IgD-negative memory B cell (primary cell): ENCODE data around the gene CYP1A1. TPM values are rescaled to one million over a fixed set of nuclear protein-coding genes. Genes with fewer than 3 reads are reported as not detected.

Experiments used
- H3K27ac Mint-ChIP-seq, 3 donors: one replicate each; pipeline ENCODE4 v1.8.0; 2020 to 2022; ENCODE audit warnings: mild to moderate bottlenecking in 3 of 3, mixed read lengths in 3 of 3, moderate library complexity in 1 of 3
- H3K27me3 Mint-ChIP-seq: one replicate; pipeline ENCODE4 v1.8.0; 2021; ENCODE audit warnings: mixed read lengths
- H3K36me3 Mint-ChIP-seq: one replicate; pipeline ENCODE4 v1.8.0; 2020; ENCODE audit warnings: mild to moderate bottlenecking, mixed read lengths
- H3K4me1 Mint-ChIP-seq, 3 donors: one replicate each; pipeline ENCODE4 v1.8.0; 2020 to 2022; ENCODE audit warnings: mixed read lengths in 3 of 3, mild to moderate bottlenecking in 1 of 3
- H3K4me3 Mint-ChIP-seq, 4 donors: one replicate each; pipeline ENCODE4 v1.8.0; 2020 to 2022; ENCODE audit warnings: mild to moderate bottlenecking in 4 of 4, mixed read lengths in 4 of 4, moderate library complexity in 3 of 4
- H3K9me3 Mint-ChIP-seq, 3 donors: one replicate each; pipeline ENCODE4 v1.8.0; 2020 to 2021; ENCODE audit warnings: mixed read lengths in 3 of 3, mild to moderate bottlenecking in 1 of 3
- polyA plus RNA-seq: library from polyadenylated mRNA; unstranded; fragments of 300-500 nt; fragmentation: Illumina TruSeq; gene quantifications from one replicate; pipeline ENCODE4 v1.2.3, GENCODE V29; 2021

The CYP1A1 gene
- not detected for polyA plus RNA-seq

GRCh38 chr15:74725225-74725774, at the start of gene CYP1A1:
TSS of gene CYP1A1 (minus strand) at chr15:74725528. CDS start at chr15:74723097, 2,431 bp downstream.
- Mint-ChIP-seq H3K27me3 (peaks cover 18% of the 10 kb centered on the region), H3K9me3 (peaks cover 0 to 2% (median 0%) of the 10 kb centered on the region in 3 donors), H3K4me1 (peaks cover 0 to 6% (median 2%) of the 10 kb centered on the region in 3 donors), H3K4me3 (peak within 1 kb of the TSS; percentile 61 to 83 (median 74)), H3K36me3 (no peaks in the 10 kb centered on the region), H3K27ac (peak within 1 kb of the TSS in 1 of 3 donors; percentile 70)

DNA sequence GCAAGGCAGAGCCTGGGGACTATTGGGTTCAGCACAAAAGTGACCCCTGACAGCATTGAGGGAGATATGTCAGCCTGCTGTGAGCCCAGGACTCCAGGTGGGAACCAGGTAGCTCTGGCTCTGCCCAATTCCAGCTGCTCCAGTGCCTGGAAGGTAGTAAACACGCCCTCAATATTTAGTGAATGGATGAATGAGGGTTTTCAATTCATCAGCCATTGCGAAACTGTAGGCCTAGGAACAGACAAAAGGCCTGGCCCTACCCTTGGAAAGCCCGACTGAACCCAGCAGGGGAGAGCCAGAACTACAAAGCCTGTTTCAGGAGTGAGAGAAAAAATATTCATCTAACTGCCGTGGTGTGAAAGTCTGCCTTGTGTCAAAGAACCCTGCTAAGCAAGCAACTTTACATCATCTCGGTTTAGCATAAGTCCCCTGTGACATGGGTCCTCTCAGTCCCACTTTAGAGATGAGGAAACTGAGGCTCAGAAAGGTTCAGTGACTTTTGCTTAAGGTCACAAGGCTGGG, 48.5 kb upstream of the CYP1A1 start:
- Mint-ChIP-seq H3K9me3 (no peaks in the 10 kb centered on the region), H3K4me3 (peak overlapping the region in 3 of 4 donors; percentile 17 to 90 (median 85)), H3K27me3 (peaks cover 3% of the 10 kb centered on the region), H3K4me1 (peaks cover 56 to 63% (median 62%) of the 10 kb centered on the region in 3 donors), H3K27ac (peak overlapping the region; percentile 81 to 100 (median 100)), H3K36me3 (no peaks in the 10 kb centered on the region)

DNA sequence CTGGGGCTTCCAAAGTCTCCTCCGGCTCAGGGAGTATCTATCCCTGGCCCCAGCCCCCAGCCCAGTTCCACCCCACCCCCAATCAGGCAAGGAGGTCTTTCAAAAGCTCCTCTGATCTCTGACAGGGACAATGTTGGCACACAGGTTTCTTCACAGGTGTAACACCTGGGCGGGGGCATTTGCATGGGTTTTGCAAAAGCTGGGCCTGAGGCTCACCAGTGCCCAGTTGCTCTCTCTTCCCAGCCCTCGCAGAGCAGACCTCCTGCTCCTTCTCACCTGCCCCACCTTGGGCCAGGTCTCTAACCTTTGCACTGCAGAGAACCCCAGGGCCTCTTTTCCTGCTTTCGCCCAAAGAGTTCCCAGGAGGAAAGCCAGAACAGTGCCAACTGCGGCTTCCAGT, 48.0 kb upstream of the CYP1A1 start:
- H3K27me3 Mint-ChIP-seq = peaks cover 5% of the 10 kb centered on the region
- no peaks in the 10 kb centered on the region for H3K9me3 Mint-ChIP-seq
- peaks cover 53 to 62% (median 60%) of the 10 kb centered on the region in 3 donors for H3K4me1 Mint-ChIP-seq
- peak overlapping the region in 3 of 4 donors; percentile 33 to 90 (median 88) for H3K4me3 Mint-ChIP-seq
- peak overlapping the region in 2 of 3 donors; percentile 100 for H3K27ac Mint-ChIP-seq
- H3K36me3 Mint-ChIP-seq = no peaks in the 10 kb centered on the region

GRCh38 chr15:74770211-74770903, 45.0 kb upstream of the CYP1A1 start:
- H3K4me1 Mint-ChIP-seq = peaks cover 30 to 34% (median 34%) of the 10 kb centered on the region in 3 donors
- H3K27ac Mint-ChIP-seq = peak overlapping the region in 1 of 3 donors; percentile 90
- no peaks in the 10 kb centered on the region for H3K36me3 Mint-ChIP-seq
- peaks cover 5% of the 10 kb centered on the region for H3K27me3 Mint-ChIP-seq
- H3K9me3 Mint-ChIP-seq = no peaks in the 10 kb centered on the region
- H3K4me3 Mint-ChIP-seq = no peak overlapping the region

DNA sequence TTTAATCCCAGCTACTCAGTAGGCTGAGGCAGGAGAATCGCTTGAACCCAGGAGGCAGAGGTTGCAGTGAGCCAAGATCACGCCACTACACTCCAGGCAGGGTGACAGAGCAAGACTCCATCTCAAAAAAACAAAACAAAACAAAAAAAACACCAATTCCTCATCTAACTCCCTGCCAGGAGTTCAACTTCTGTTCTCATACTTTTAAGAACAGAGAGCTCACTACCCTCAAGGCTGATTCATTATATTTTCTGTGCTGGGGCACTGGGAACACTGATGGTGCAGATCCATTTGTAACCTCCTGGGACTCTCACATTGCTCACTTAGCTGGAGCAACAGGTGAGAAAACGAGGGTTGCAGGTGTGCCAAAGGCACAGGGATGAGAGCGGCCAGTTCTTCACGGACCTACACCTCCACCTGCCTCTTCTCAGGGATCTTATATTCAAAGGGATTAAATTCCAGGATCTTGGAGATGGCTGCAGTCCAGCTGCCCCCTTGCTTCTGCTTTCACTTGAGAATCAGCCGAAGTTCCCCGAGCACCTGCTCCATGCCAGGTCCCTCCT, 44.2 kb upstream of the CYP1A1 start:
- no peak overlapping the region for H3K4me3 Mint-ChIP-seq
- peaks cover 24 to 29% (median 29%) of the 10 kb centered on the region in 3 donors for H3K4me1 Mint-ChIP-seq
- no peaks in the 10 kb centered on the region for H3K9me3 Mint-ChIP-seq
- H3K27ac Mint-ChIP-seq = no peak overlapping the region
- peaks cover 3% of the 10 kb centered on the region for H3K27me3 Mint-ChIP-seq
- no peaks in the 10 kb centered on the region for H3K36me3 Mint-ChIP-seq

GRCh38 chr15:74768771-74769342, 43.5 kb upstream of the CYP1A1 start:
- Mint-ChIP-seq H3K36me3 (no peaks in the 10 kb centered on the region), H3K27ac (peak overlapping the region in 1 of 3 donors; percentile 6), H3K9me3 (no peaks in the 10 kb centered on the region), H3K27me3 (peaks cover 3% of the 10 kb centered on the region), H3K4me1 (peaks cover 22 to 24% (median 23%) of the 10 kb centered on the region in 3 donors), H3K4me3 (no peak overlapping the region)

DNA sequence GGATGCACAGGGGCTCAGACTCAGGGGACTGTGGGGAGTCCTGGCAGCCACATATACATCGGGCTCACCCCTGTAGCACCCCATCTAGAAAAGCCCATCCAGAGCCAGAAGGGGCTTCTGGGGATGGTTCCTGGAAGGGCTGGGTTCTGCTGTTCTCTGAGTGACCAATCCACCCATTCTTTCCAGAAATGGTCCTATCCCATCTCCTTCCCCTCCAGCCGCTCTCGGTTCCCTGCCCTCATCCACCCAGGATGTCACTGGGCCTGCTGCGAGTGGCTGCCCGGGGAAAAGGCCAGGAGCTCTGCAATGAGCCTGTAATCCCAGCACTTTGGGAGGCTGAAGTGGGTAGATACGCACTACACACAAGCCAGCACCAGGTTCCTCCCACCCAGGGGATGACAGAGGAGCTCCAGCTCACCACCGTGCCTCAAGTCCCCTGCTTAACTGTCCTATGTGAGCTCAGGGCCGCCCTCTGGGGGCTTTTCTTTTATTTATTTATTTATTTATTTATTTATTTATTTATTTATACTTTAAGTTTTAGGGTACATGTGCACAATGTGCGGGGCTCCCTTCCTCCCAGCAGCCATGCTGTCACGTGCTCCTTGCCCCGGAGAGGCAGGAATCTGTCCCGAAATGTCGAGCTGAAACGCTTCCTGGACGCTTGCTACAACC, 42.9 kb upstream of the CYP1A1 start:
- no peaks in the 10 kb centered on the region for H3K9me3 Mint-ChIP-seq
- no peaks in the 10 kb centered on the region for H3K36me3 Mint-ChIP-seq
- H3K27me3 Mint-ChIP-seq = peaks cover 3% of the 10 kb centered on the region
- peaks cover 16 to 21% (median 17%) of the 10 kb centered on the region in 3 donors for H3K4me1 Mint-ChIP-seq
- no peak overlapping the region for H3K4me3 Mint-ChIP-seq
- peak overlapping the region in 1 of 3 donors; percentile 6 for H3K27ac Mint-ChIP-seq

GRCh38 chr15:74767167-74768098, 42.1 kb upstream of the CYP1A1 start:
- Mint-ChIP-seq H3K27me3 (peaks cover 5% of the 10 kb centered on the region), H3K9me3 (no peaks in the 10 kb centered on the region), H3K27ac (peak overlapping the region in 1 of 3 donors; percentile 23), H3K36me3 (no peaks in the 10 kb centered on the region), H3K4me1 (peaks cover 12 to 15% (median 13%) of the 10 kb centered on the region in 3 donors), H3K4me3 (no peak overlapping the region)

DNA sequence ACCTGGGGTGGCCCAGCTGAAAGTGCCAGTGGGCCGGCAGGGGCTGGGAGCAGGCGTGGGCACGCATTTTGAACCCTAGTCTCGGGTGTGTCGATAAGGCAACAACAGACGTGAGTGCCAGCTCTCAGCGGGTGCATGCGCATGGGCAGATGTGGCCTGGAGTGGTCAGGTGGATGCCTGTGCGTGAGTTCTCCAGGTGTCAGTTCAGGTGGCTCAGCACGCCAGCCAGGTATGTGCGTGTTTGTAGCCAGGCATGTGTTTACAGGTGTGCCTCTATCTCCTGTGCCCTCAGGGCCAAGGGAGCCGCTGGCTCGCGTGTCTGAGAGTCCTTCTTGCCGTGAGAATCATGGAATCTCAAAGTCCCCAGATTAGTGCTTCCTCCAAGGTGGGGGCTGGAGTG, 38.1 kb upstream of the CYP1A1 start:
- Mint-ChIP-seq H3K9me3 (no peaks in the 10 kb centered on the region), H3K27me3 (peaks cover 1% of the 10 kb centered on the region)

GRCh38 chr15:74762791-74763150, 37.4 kb upstream of the CYP1A1 start:
- Mint-ChIP-seq H3K27ac (peak overlapping the region in 1 of 3 donors; percentile 23), H3K9me3 (no peaks in the 10 kb centered on the region), H3K4me3 (peak overlapping the region in 1 of 4 donors; percentile 6), H3K4me1 (no peaks in the 10 kb centered on the region), H3K36me3 (peaks cover 1% of the 10 kb centered on the region), H3K27me3 (peaks cover 1% of the 10 kb centered on the region)

More for the DNA sequence above, 38.1 kb upstream of the CYP1A1 start:
- no peak overlapping the region for H3K27ac Mint-ChIP-seq
- peak overlapping the region in 1 of 4 donors; percentile 17 for H3K4me3 Mint-ChIP-seq
- H3K4me1 Mint-ChIP-seq = no peaks in the 10 kb centered on the region
- peaks cover 1% of the 10 kb centered on the region for H3K36me3 Mint-ChIP-seq

GRCh38 chr15:74758736-74759135, 33.4 kb upstream of the CYP1A1 start:
- no peaks in the 10 kb centered on the region for H3K9me3 Mint-ChIP-seq
- peaks cover 1% of the 10 kb centered on the region for H3K36me3 Mint-ChIP-seq
- peaks cover 1% of the 10 kb centered on the region for H3K27me3 Mint-ChIP-seq
- no peak overlapping the region for H3K27ac Mint-ChIP-seq
- no peak overlapping the region for H3K4me3 Mint-ChIP-seq
- no peaks in the 10 kb centered on the region for H3K4me1 Mint-ChIP-seq

- Mint-ChIP-seq H3K4me1 (no peaks in the 10 kb centered on the region), H3K27ac (no peak overlapping the region), H3K4me3 (peak overlapping the region in 1 of 4 donors; percentile 60), H3K9me3 (peaks cover 0 to 1% (median 0%) of the 10 kb centered on the region in 3 donors), H3K36me3 (no peaks in the 10 kb centered on the region), H3K27me3 (peaks cover 3% of the 10 kb centered on the region)
Observed at GRCh38 chr15:74754593-74755215, 29.4 kb upstream of the CYP1A1 start.

DNA sequence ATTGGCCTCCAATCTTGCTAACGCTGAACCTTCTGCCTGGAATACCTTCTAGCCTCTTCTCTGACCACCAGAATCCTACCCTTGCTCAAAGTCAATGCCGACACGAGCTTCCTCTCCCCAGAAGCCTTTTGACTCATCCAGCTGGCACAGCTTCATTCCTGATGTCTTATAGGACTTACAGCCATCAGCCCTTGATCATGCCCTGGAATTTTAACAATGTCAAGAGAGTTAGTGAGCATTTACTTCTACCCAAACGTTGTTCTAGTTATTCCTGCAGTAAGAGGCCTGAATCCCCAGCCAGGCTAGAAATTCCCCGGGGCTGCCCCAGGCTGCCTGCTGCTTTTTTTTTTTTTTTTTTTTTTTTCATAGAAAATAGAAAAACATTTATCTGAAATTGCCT, 27.2 kb upstream of the CYP1A1 start:
- no peaks in the 10 kb centered on the region for H3K4me1 Mint-ChIP-seq
- H3K36me3 Mint-ChIP-seq = no peaks in the 10 kb centered on the region
- H3K27me3 Mint-ChIP-seq = peaks cover 3% of the 10 kb centered on the region
- no peak overlapping the region for H3K27ac Mint-ChIP-seq
- no peak overlapping the region for H3K4me3 Mint-ChIP-seq
- H3K9me3 Mint-ChIP-seq = peaks cover 0 to 1% (median 0%) of the 10 kb centered on the region in 3 donors
